ENCODE data around the gene TGFBR2.

TGFBR2 gene

DNA sequence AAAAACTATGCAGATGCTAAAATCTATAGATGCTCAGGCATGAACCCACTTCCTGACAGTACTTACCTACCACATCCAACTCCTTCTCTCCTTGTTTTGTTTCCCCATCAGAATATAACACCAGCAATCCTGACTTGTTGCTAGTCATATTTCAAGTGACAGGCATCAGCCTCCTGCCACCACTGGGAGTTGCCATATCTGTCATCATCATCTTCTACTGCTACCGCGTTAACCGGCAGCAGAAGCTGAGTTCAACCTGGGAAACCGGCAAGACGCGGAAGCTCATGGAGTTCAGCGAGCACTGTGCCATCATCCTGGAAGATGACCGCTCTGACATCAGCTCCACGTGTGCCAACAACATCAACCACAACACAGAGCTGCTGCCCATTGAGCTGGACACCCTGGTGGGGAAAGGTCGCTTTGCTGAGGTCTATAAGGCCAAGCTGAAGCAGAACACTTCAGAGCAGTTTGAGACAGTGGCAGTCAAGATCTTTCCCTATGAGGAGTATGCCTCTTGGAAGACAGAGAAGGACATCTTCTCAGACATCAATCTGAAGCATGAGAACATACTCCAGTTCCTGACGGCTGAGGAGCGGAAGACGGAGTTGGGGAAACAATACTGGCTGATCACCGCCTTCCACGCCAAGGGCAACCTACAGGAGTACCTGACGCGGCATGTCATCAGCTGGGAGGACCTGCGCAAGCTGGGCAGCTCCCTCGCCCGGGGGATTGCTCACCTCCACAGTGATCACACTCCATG lies 65.3 kb downstream of the TGFBR2 start:
- DNase-seq (ENCODE audit: insufficient read length, low spot score), result no peak
- FAIRE-seq, result peak; percentile 26

DNA sequence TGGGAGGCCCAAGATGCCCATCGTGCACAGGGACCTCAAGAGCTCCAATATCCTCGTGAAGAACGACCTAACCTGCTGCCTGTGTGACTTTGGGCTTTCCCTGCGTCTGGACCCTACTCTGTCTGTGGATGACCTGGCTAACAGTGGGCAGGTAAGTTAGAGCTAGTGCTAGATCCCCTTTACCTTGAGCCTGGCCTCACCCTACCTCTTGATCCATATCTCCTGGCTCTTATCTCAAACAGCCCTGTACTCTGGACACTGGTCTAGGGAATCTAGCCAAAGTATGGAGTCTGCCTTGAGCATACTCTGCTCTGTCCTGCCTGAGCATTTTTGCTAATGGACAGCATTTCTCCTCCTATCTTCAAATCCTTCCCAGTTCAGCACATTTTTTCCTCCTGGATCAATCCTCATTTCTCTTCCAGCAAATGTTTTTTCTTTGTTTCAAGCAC lies 65.9 kb downstream of the TGFBR2 start:
- FAIRE-seq, result no peak
- no peak for DNase-seq (ENCODE audit: insufficient read length, low spot score)

DNA sequence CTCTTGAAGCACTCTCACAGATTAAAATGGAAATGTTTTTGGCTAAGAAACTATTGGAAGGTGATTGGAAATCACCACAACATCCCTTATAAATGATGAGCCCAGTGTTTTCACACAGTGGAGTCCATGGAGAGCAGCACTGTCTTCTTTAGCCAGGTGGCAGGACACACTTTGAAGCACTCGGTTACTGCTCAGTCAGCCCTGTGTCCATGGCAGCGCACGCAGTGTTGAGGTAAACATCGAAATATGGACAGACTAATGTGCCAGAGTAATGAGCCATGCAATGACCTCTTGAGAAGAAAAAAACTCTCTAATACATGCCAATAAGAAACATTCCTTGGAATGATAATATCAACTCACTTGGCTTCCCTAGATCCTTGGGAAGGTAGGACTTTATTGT lies 66.6 kb downstream of the TGFBR2 start:
- FAIRE-seq (no peak), DNase-seq (ENCODE audit: insufficient read length, low spot score) (no peak)

DNA sequence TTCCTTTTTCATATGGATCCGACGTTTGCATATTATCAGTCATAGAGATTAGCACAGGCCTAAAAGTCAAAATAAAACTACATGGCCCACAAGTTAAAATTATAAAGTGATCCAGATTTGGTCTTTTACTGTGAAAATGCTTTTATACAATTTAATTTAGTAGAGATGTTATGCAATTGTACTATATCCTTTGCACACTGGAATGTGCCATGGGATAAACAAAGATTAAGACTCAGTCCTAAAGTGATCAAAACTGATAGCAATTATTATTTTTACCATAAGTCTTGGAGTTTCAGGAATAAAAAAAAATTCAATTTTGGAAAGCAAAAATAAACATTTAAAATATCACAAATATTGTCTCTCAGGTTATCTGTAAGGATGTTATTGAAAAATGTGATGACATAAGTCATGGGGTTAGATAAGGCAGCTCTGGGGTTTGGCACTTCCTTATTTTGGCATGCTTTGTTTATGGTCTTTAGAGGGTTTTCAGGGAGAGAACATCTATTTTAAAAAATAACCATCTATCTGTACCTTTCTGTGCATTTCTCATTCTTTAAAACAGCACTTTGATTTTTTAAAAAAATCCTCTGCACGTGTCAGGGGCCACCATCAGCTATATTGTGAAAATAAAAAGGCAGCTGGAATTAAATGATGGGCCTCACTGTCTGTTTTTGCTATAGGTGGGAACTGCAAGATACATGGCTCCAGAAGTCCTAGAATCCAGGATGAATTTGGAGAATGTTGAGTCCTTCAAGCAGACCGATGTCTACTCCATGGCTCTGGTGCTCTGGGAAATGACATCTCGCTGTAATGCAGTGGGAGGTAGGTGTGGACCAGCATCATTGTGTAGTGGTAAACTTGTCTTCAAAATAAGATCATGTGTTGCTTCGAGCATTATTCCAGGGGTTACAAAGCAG lies 67.3 kb downstream of the TGFBR2 start:
- DNase-seq (ENCODE audit: insufficient read length, low spot score), result no peak
- no peak for FAIRE-seq

DNA sequence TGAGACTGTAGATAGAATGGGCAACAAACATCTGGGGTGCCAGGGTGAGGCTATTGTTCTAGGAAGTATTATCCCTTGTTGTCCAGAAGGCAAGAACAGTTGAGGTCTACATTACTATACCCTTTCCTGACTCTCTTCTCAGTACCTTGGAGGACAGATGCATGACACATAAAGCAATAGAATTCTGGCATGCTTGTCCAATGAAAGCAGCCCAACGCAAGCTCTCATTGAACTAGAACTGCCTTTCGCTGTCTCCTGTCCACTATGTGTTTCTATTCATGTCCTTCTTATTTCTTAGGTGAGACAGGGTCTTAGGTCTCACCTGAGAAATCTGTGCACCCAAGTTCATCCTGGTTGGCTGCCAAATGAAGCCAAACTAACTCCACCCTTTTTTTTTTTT lies 68.6 kb downstream of the TGFBR2 start:
- FAIRE-seq (no peak), DNase-seq (ENCODE audit: insufficient read length, low spot score) (no peak)

DNA sequence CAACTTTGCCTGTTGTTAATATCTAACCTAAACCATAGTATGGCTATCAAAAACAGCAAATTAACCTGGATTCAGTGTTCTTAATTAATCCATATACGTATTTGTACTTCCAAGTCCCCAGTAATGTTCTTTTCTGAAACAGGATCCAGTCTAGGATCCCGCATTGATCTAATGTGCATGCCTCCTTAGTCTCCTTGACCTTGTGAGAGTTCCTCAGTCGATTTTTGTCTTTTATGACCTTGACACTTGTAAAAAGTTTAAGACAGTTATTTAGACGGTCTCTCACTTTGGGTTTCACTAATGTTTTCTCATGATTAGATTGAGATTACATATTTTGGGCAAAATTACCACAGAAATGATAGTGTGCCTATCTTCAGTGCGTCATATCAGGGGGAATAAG lies 69.4 kb downstream of the TGFBR2 start:
- DNase-seq (ENCODE audit: insufficient read length, low spot score) (no peak), FAIRE-seq (no peak)

DNA sequence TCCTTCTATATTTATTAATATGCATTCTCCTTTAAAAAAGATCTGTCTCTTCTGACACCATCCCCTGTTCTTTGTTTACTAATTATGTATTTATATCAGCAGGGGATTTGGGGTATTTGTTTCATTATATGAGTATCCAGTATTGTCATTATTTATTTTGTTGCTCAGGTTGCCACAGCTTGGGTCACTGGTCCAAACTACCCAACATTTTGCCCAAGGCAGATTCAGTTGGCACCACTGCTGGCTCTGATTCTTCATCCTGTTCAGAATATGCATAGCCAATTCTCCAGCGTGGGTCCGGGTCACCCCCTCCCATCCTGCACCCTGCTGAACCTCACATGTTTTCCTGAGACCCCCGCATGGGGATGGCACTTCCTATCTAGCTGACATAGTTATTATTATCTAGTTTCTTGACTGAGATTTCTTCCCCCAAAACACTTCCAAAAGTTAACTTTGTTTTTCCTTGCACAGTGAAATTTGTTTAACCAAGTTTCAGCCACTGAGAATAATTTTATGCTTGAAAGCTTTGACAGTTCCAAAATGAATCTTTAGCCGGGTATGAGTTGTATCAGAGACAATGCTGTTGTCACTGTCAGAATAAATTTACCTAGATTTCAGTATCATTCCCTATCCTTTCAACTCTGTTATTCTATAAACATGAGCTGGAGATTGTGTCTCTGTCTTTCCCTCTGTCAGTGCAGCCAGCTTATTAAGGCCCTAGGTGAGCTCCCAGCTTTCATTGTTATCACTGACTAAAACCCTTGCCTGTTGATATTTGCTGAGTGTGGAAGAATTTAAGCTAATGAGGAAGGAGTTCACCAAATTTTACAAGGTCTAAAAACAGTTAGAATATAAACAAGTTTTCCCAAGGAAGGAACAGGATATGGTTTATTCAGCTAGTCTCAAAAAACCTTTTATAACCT lies 70.3 kb downstream of the TGFBR2 start:
- DNase-seq (ENCODE audit: insufficient read length, low spot score), result no peak
- FAIRE-seq, result no peak

DNA sequence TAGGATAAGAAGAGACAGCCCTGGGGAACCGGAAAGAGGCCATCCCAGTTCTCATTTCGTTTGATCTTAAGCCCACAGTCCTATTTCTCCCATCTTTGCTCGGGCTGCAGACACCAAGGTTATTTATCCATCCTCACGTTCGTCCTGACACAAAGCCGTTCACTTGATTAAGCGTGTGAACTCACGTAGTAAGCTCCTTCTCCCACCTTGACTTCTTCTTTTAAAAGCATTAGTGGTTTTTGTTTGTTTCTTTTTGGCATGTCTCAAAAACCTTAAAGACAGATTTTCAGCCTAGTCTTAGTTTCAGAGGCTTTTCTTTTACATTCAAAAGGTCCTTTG lies 70.9 kb downstream of the TGFBR2 start:
- DNase-seq (ENCODE audit: insufficient read length, low spot score) (no peak), FAIRE-seq (no peak)

DNA sequence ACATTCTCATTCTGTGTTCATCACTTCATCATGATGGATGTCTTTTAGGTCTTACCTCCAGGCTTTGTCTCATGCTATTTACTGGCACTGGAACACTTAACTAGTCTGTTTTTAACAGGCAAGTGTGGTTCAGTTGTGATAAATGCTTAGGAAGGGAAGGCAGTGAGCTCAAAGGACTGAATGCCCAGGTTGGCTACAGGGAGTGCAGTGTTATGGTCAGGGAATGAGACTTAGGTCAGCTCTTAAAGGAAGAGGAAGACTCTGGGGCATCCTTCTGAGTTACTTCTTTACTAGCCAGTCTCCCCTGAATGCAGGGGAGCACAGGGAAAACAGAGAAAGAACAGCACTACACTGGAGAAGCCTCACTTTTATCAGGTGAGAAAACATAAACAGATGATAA lies 72.6 kb downstream of the TGFBR2 start:
- FAIRE-seq, result no peak

DNA sequence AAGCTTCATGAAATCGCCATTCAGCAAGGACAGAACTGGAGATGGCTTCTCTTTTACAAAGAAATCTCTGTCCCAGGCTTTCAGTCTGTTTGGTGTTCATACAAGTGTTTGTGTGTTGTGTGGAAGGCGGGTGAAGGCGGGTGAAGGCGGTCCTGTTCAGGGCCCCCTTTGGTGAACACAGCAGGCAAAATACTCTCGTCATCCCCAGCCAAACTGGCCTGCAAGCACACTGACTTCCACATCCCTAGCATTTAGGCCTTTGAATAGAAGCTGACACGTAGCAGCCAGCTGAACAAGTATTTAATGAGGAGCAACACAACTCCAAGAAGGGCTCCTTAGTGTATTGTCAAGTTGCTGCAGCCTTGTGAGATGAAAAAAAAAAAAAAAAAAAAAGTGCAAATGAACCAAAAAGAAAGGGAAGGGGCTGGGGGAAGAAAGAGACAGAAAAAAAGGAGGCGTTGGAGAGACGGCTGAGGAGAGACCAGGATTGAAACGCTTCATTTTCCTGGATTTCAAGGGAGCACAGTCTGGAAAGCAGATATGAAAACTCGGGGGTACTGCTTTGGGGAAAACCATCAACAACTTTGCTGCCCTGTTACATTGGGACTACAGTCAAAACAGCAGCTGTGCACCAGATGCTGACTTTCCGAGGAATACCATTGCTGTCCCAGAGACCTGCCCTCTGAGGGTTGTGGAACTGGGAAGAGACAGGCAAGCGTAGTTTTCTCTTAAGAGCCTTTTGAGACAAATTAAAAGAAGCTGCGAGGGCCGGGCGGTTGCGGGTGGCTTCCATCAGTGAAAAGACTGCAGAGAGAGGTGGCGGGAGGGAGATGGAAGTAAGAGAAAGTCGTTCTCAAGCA lies 74.6 kb downstream of the TGFBR2 start:
- FAIRE-seq (no peak), DNase-seq (ENCODE audit: insufficient read length, low spot score) (no peak)

More for the DNA sequence above, 72.6 kb downstream of the TGFBR2 start:
- no peak for DNase-seq (ENCODE audit: insufficient read length, low spot score)

DNA sequence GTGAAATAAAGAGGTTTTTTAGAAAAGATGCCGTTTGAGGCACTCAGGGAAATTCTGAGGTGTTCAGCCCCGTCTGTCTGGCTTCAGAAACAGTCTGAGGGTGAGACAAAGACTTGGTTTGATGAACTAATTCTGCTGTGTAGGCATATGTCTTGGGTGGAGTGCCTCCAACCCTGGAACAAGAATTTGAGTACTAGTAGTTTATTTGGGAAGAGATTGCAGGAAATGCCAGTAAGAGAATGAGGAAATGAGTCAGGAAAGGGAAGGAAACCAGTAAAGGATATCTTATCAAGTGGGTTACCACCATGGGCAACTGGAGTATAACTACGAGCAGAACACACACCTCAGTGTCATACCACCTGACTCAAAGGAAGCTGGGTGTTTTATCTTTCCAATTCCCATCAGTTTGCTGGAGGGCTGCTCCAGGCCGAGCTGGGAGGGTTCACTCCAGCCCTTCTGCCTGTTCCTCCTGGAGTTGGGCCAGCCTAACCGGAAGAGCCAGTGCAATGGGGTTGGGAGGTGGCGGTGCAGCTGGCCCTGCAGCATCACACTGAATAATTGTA lies 75.3 kb downstream of the TGFBR2 start:
- FAIRE-seq (no peak), DNase-seq (ENCODE audit: insufficient read length, low spot score) (no peak)

DNA sequence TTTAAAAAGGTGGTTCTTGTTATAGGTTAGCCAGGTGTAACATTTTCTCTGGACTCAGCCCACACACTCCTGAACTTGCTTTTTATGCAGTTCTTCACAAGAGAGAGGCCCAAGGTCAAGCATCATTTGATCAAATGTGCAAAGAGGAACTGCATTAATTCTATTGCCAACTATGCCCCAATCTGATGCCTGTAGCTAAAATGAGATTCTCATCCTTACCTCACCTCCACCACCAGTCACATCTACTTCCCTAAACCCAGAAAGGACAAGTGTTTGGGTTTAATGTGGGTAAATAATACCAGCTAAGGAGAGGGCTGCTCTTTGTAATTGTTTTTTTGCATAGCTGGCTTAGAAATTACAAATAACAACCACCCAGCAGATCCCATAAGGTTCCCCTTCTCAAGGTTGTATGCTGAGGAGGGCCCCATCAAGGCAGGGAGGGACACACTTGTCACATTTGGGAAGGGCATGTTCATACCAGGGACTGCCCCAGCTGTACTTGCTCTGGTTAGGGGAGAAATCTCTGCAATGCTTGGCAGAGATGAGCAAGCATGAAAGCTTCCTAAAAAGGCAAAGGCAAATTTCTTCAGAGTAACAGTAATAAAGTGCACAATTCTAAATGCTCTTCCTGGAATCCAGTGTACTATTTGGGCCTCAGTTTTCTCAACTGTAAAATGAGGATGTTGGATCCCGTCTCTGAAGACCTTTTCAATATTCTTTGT lies 76.2 kb downstream of the TGFBR2 start:
- DNase-seq (ENCODE audit: insufficient read length, low spot score), result no peak
- FAIRE-seq, result no peak

DNA sequence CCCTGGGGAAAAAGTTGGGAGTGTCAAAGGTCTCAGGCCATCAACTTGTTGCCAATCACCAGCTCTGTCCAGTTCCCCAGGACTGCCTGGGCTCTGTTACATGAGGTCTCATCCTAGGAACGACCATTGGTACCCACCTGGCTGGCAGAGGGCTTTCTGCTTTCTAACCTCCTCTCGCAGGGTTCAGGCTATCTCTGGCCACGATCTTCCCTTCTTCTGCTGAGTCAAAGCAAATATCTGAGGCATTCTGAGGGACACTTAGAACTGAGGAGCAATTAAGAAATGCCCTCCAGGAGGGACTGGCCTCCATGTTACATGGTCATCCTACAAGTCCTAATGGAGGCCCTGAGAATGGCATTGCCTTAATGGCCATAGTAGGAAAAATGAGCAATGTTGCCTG lies 77.4 kb downstream of the TGFBR2 start:
- FAIRE-seq (no peak), DNase-seq (ENCODE audit: insufficient read length, low spot score) (no peak)

DNA sequence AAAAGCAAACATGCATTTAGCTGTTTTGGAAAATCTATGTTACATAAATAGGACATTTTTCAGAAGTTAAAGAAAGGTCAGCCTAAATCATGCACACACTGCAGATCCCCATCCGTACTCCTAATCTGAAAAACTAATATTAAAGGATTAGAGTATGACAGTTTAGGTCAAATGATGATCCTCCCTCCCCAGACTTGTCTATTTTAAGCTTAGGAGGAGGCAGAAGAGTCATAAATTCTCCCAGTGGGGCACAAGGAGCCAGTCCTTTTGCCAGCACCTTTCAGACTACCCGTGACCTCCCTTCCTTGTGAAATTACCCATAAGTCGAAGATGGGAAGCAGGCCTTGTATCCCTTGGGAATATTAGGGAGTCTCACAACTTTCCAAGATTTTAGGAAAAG lies 78.0 kb downstream of the TGFBR2 start:
- no peak for DNase-seq (ENCODE audit: insufficient read length, low spot score)
- no peak for FAIRE-seq

DNA sequence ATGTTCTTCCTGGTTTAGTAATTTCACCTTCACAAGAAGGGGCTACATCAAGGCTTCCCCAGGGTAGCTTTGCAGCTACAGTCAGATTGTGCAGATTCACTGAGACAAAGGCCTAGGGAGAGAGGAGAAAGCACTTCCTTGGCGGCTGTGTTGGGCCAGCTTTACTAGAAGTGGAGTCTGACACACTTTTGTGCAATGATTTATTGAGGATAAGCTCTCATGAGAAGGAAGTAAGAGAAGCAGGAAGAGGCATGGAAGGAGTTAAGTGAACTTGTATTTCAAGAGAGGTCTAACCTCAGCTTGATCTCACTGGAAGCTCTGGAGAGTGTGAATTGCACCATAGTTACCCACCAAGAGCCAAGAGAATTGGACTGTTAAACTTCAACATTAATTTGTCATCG lies 78.9 kb downstream of the TGFBR2 start:
- no peak for DNase-seq (ENCODE audit: insufficient read length, low spot score)
- no peak for FAIRE-seq

DNA sequence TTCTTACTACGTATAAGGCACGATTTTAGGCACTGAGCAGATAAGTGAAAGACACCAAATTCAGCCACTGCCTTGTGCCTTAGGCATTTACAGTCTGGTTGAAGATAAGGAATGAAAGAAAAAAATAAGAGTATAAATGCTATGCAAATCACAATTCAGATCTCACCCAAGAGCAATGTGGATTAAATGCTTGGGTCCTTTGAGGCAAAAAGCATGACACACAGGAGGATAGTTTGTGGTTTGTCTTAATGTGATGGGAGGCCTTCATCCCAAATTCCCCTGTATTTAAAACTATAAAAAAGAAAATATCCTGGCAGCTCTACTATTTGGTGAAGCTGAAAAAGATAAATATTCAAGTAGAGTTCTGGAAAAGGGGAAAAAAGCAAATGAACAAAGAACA lies 79.8 kb downstream of the TGFBR2 start:
- no peak for FAIRE-seq
- DNase-seq (ENCODE audit: insufficient read length, low spot score), result no peak

DNA sequence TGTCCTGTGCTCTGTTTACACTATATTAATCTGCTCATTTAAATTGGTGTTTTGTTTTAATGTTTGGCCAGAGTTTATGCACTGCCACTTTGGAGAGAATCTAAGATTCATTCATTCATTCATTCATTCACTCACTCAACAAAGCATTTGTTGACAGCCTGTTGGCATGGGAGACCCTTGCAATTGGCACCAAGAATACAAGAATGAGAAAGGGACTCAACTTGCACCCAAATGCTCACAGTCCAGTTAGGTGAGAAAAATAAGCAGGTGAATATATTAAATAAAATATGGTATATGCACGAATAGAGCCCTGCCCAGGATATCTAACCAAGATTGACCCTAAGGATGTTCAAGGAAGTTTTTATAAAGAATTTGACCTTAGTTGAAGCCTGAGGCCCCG lies 80.4 kb downstream of the TGFBR2 start:
- FAIRE-seq, result no peak
- no peak for DNase-seq (ENCODE audit: insufficient read length, low spot score)

DNA sequence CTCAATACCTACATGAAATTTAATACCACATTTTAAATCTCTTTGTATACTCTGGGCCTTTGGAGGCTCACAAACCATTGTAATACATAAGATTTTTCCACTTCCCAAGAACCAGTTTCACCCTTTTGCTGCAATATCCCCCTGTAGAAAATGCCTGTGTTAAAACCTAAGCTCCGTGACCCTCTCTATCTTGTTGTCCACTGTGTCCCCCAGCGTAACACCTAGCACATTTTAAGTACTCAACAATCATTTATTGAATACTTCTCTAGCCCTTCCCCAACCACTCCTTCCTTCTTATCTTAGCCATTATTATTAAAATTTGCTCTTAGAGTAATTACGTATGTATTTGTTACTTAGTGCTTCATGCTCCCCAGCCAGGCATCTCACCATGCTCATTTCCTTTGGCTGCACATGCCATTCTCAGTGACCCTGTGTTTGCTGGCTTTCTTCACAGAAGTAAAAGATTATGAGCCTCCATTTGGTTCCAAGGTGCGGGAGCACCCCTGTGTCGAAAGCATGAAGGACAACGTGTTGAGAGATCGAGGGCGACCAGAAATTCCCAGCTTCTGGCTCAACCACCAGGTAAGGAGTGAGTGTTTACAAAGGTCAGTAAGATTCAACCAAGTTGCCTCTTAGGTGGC lies 81.6 kb downstream of the TGFBR2 start:
- FAIRE-seq, result no peak
- DNase-seq (ENCODE audit: insufficient read length, low spot score), result no peak

All from HTR-8/SVneo (cell line).